MG63 (cell line): ENCODE measurements around the gene DHRS3. TPM values are rescaled to one million over a fixed set of nuclear protein-coding genes. Genes with fewer than 3 reads are reported as not detected.
A peak's percentile ranks its signal among the peaks of the same experiment; 100 is the strongest.

ENCODE experiments used
- DNase-seq: peaks from one replicate; pipeline ENCODE4 v3.0.0-alpha.2; 2020
- H3K27me3 ChIP-seq: fragments of 250-450 bp; sonication (Bioruptor Pico); 2 replicates; pipeline ENCODE4 v1.5.1; 2020; ENCODE audit warnings: mild to moderate bottlenecking, moderate library complexity
- H3K36me3 ChIP-seq: fragments of 250-450 bp; sonication (Bioruptor Pico); 2 replicates; pipeline ENCODE4 v1.5.1; 2020; ENCODE audit warnings: mild to moderate bottlenecking, moderate library complexity
- H3K4me3 ChIP-seq: fragments of 250-450 bp; sonication (Bioruptor Pico); 2 replicates; pipeline ENCODE4 v1.5.1; 2020; ENCODE audit warnings: mild to moderate bottlenecking, moderate library complexity
- H3K9me3 ChIP-seq: fragments of 250-450 bp; sonication (Bioruptor Pico); 2 replicates; pipeline ENCODE4 v1.5.1; 2020; ENCODE audit warnings: mild to moderate bottlenecking, moderate library complexity
- total RNA-seq: library from RNA; depleted of rRNA; stranded (reverse); fragments of >200 nt; shearing (Covaris generic); gene quantifications from 2 replicates; pipeline ENCODE4 v1.2.3, GENCODE V29; 2014; ENCODE audit warnings: low replicate concordance

Gene DHRS3
- total RNA-seq, 1 experiment from 2014 or later, result 317 TPM

GRCh38 chr1:12595757-12596006, 22.3 kb downstream of the DHRS3 start:
- no peaks in the 10 kb centered on the region for H3K9me3 ChIP-seq
- H3K36me3 ChIP-seq, result peaks cover 82% of the 10 kb centered on the region
- no peak for DNase-seq
- H3K27me3 ChIP-seq, result no peaks in the 10 kb centered on the region
- peak overlapping the region; percentile 32 for H3K4me3 ChIP-seq

- peak; percentile 97 for DNase-seq
- peak overlapping the region; percentile 32 for H3K4me3 ChIP-seq
- H3K9me3 ChIP-seq, result no peaks in the 10 kb centered on the region
- no peaks in the 10 kb centered on the region for H3K27me3 ChIP-seq
- peaks cover 82% of the 10 kb centered on the region for H3K36me3 ChIP-seq
Measured at GRCh38 chr1:12594966-12595756, 22.8 kb downstream of the DHRS3 start.

- Histone ChIP-seq H3K36me3 (peaks cover 82% of the 10 kb centered on the region), H3K4me3 (no peak overlapping the region; the same call in 1 of the 2 replicates), H3K27me3 (no peaks in the 10 kb centered on the region), H3K9me3 (no peaks in the 10 kb centered on the region)
- no peak for DNase-seq
Measured at GRCh38 chr1:12594490-12594889, 23.5 kb downstream of the DHRS3 start.

GRCh38 chr1:12593621-12594066, 24.4 kb downstream of the DHRS3 start:
- peaks cover 81% of the 10 kb centered on the region for H3K36me3 ChIP-seq
- DNase-seq, result peak; percentile 75
- H3K4me3 ChIP-seq, result no peak overlapping the region
- H3K27me3 ChIP-seq, result no peaks in the 10 kb centered on the region
- no peaks in the 10 kb centered on the region for H3K9me3 ChIP-seq

GRCh38 chr1:12592496-12592895, 25.5 kb downstream of the DHRS3 start:
- peaks cover 80% of the 10 kb centered on the region for H3K36me3 ChIP-seq
- H3K27me3 ChIP-seq, result no peaks in the 10 kb centered on the region
- no peak overlapping the region for H3K4me3 ChIP-seq
- no peak for DNase-seq
- no peaks in the 10 kb centered on the region for H3K9me3 ChIP-seq

GRCh38 chr1:12591267-12591938, 26.6 kb downstream of the DHRS3 start:
- Histone ChIP-seq H3K36me3 (peaks cover 81% of the 10 kb centered on the region), H3K4me3 (no peak overlapping the region), H3K27me3 (no peaks in the 10 kb centered on the region), H3K9me3 (no peaks in the 10 kb centered on the region)
- DNase-seq, result no peak

GRCh38 chr1:12588695-12589094, 29.3 kb downstream of the DHRS3 start:
- Histone ChIP-seq H3K36me3 (peaks cover 87% of the 10 kb centered on the region), H3K9me3 (no peaks in the 10 kb centered on the region), H3K4me3 (no peak overlapping the region), H3K27me3 (no peaks in the 10 kb centered on the region)
- no peak for DNase-seq

GRCh38 chr1:12587981-12588640, 29.9 kb downstream of the DHRS3 start:
- Histone ChIP-seq H3K4me3 (no peak overlapping the region), H3K9me3 (no peaks in the 10 kb centered on the region), H3K36me3 (peaks cover 83% of the 10 kb centered on the region), H3K27me3 (no peaks in the 10 kb centered on the region)
- DNase-seq, result no peak

GRCh38 chr1:12585951-12586942, 31.8 kb downstream of the DHRS3 start:
- DNase-seq, result no peak
- no peak overlapping the region for H3K4me3 ChIP-seq
- no peaks in the 10 kb centered on the region for H3K27me3 ChIP-seq
- peaks cover 72% of the 10 kb centered on the region for H3K36me3 ChIP-seq
- H3K9me3 ChIP-seq, result no peaks in the 10 kb centered on the region

GRCh38 chr1:12585536-12585935, 32.5 kb downstream of the DHRS3 start:
- Histone ChIP-seq H3K27me3 (no peaks in the 10 kb centered on the region), H3K4me3 (no peak overlapping the region), H3K9me3 (no peaks in the 10 kb centered on the region), H3K36me3 (peaks cover 72% of the 10 kb centered on the region)
- no peak for DNase-seq

GRCh38 chr1:12584900-12585525, 33.0 kb downstream of the DHRS3 start:
- Histone ChIP-seq H3K4me3 (no peak overlapping the region), H3K36me3 (peaks cover 72% of the 10 kb centered on the region), H3K9me3 (no peaks in the 10 kb centered on the region), H3K27me3 (no peaks in the 10 kb centered on the region)
- DNase-seq, result no peak

GRCh38 chr1:12583484-12583883, 34.5 kb downstream of the DHRS3 start:
- no peak overlapping the region for H3K4me3 ChIP-seq

GRCh38 chr1:12582649-12583048, 35.4 kb downstream of the DHRS3 start:
- no peak for DNase-seq
- Histone ChIP-seq H3K4me3 (no peak overlapping the region), H3K27me3 (no peaks in the 10 kb centered on the region), H3K36me3 (peaks cover 73% of the 10 kb centered on the region), H3K9me3 (no peaks in the 10 kb centered on the region)

More at GRCh38 chr1:12583484-12583883, 34.5 kb downstream of the DHRS3 start:
- no peak for DNase-seq
- no peaks in the 10 kb centered on the region for H3K27me3 ChIP-seq
- H3K36me3 ChIP-seq, result peaks cover 73% of the 10 kb centered on the region
- no peaks in the 10 kb centered on the region for H3K9me3 ChIP-seq

GRCh38 chr1:12581179-12581578, 36.8 kb downstream of the DHRS3 start:
- H3K36me3 ChIP-seq, result peaks cover 76% of the 10 kb centered on the region
- DNase-seq, result no peak
- H3K4me3 ChIP-seq, result no peak overlapping the region
- H3K27me3 ChIP-seq, result no peaks in the 10 kb centered on the region
- no peaks in the 10 kb centered on the region for H3K9me3 ChIP-seq

- H3K27me3 ChIP-seq, result no peaks in the 10 kb centered on the region
- no peaks in the 10 kb centered on the region for H3K9me3 ChIP-seq
- peak; percentile 39 for DNase-seq
- no peak overlapping the region for H3K4me3 ChIP-seq
- peaks cover 77% of the 10 kb centered on the region for H3K36me3 ChIP-seq
Measured at GRCh38 chr1:12580054-12580887, 37.7 kb downstream of the DHRS3 start.
